Tibial artery (tissue), 4 donors: ENCODE results near the gene HACE1.
"Not testable (repeated sequence)": the region's sequence is repeated elsewhere in the genome, so short reads cannot be mapped to it uniquely, and the experiment has no call there.

Experiments used
- DNase-seq, 2 donors: peaks; one replicate each; pipeline ENCODE4 v3.0.0-alpha.2; 2019
- H3K27ac ChIP-seq, 2 donors: fragments of 200-600 bp; sonication (generic) in 1 of 2; 1 replicate in 1 of 2; 2 replicates in 1 of 2; pipeline ENCODE4 v1.5.1; 2018 to 2019; ENCODE audit warnings: mild to moderate bottlenecking in 1 of 2
- H3K27me3 ChIP-seq, 2 donors: fragments of 200-600 bp; sonication (generic) in 1 of 2; one replicate each; pipeline versions ENCODE4 v1.5.1 to v1.6.0; 2016 to 2019
- H3K36me3 ChIP-seq, 3 donors: fragments of 200-600 bp; sonication (generic) in 2 of 3; one replicate each; pipeline ENCODE4 v1.5.1; 2016 to 2019; ENCODE audit warnings: mild to moderate bottlenecking in 2 of 3
- H3K4me1 ChIP-seq, 4 donors: fragments of 200-600 bp; sonication (generic) in 2 of 4; 1 replicate in 3 of 4; 2 replicates in 1 of 4; pipeline ENCODE4 v1.5.1; 2016 to 2019
- H3K4me3 ChIP-seq, 2 donors: fragments of 200-600 bp; sonication (generic) in 1 of 2; 1 replicate in 1 of 2; 2 replicates in 1 of 2; pipeline ENCODE4 v1.5.1; 2018 to 2019; ENCODE audit warnings: mild to moderate bottlenecking in 2 of 2
- H3K9me3 ChIP-seq, 3 donors: fragments of 200-600 bp; sonication (generic) in 1 of 3; one replicate each; pipeline ENCODE4 v1.5.1; 2016 to 2019
- CTCF ChIP-seq, 2 experiments: fragments of 200-600 bp in 1 of 2; fragments of 450-650 bp in 1 of 2; IDR thresholded peaks; one replicate each; pipeline ENCODE4 v1.5.1; 2017 to 2019; ENCODE audit warnings: antibody characterized with exemption in 2 of 2, mild to moderate bottlenecking in 1 of 2, moderate library complexity in 1 of 2
- intact Hi-C: fragments of 100-400 bp; cut with DNase I; formaldehyde crosslinking; loops from one replicate; pipeline ENCODE4 v1.15.0; 2023; ENCODE audit warnings: low total_unique reads

Gene HACE1

GRCh38 chr6:104837158-104837557, 22.6 kb downstream of the HACE1 start:
- H3K4me3 ChIP-seq = no peak overlapping the region
- no peaks in the 10 kb centered on the region for H3K27me3 ChIP-seq
- no peaks in the 10 kb centered on the region for H3K4me1 ChIP-seq
- peaks cover 11 to 36% (median 33%) of the 10 kb centered on the region in 3 donors for H3K36me3 ChIP-seq
- no peak overlapping the region for H3K27ac ChIP-seq
- no peaks in the 10 kb centered on the region for H3K9me3 ChIP-seq
- intact Hi-C loops = no loop called here
- TF ChIP-seq CTCF (IDR thresholded peaks at IDR 0.05) = no peak
- no peak for DNase-seq

- DNase-seq, H3K27ac ChIP-seq, H3K9me3 ChIP-seq, intact Hi-C loops, H3K27me3 ChIP-seq, H3K4me3 ChIP-seq, H3K4me1 ChIP-seq: not testable (repeated sequence)
- peaks cover 16 to 38% (median 36%) of the 10 kb centered on the region in 3 donors for H3K36me3 ChIP-seq
These were observed 23.2 kb downstream of the HACE1 start for GRCh38 chr6:104836479-104837020.

GRCh38 chr6:104835782-104836181, 23.9 kb downstream of the HACE1 start:
- no peak for TF ChIP-seq CTCF (IDR thresholded peaks at IDR 0.05)
- Histone ChIP-seq H3K36me3 (peaks cover 22 to 45% (median 35%) of the 10 kb centered on the region in 3 donors), H3K4me1 (no peaks in the 10 kb centered on the region), H3K9me3 (no peaks in the 10 kb centered on the region), H3K27ac (no peak overlapping the region), H3K4me3 (no peak overlapping the region), H3K27me3 (no peaks in the 10 kb centered on the region)
- intact Hi-C loops = no loop called here
- no peak for DNase-seq

- Histone ChIP-seq H3K36me3 (peaks cover 18 to 48% (median 35%) of the 10 kb centered on the region in 3 donors), H3K9me3 (no peaks in the 10 kb centered on the region), H3K4me1 (no peaks in the 10 kb centered on the region), H3K27me3 (no peaks in the 10 kb centered on the region), H3K4me3 (no peak overlapping the region), H3K27ac (no peak overlapping the region)
- DNase-seq = no peak
- TF ChIP-seq CTCF (IDR thresholded peaks at IDR 0.05) = no peak
- intact Hi-C loops = no loop called here
These were observed 30.3 kb downstream of the HACE1 start for GRCh38 chr6:104829183-104829958.

GRCh38 chr6:104828478-104828877, 31.2 kb downstream of the HACE1 start:
- no peaks in the 10 kb centered on the region for H3K9me3 ChIP-seq
- H3K36me3 ChIP-seq = peaks cover 12 to 44% (median 32%) of the 10 kb centered on the region in 3 donors
- H3K27ac ChIP-seq = no peak overlapping the region
- H3K4me3 ChIP-seq = no peak overlapping the region
- H3K4me1 ChIP-seq = no peaks in the 10 kb centered on the region
- intact Hi-C loops = no loop called here
- TF ChIP-seq CTCF (IDR thresholded peaks at IDR 0.05) = no peak
- H3K27me3 ChIP-seq = no peaks in the 10 kb centered on the region
- no peak for DNase-seq

- intact Hi-C loops = not testable (repeated sequence)
These were observed 38.9 kb downstream of the HACE1 start for GRCh38 chr6:104820820-104821219.

More at GRCh38 chr6:104820820-104821219, 38.9 kb downstream of the HACE1 start:
- not testable (repeated sequence) for H3K9me3 ChIP-seq, DNase-seq, H3K27me3 ChIP-seq, H3K27ac ChIP-seq, H3K4me3 ChIP-seq, H3K4me1 ChIP-seq
- H3K36me3 ChIP-seq = peaks cover 8 to 25% (median 14%) of the 10 kb centered on the region in 3 donors
